WTC11 (cell line): Measurements from ENCODE around the gene TMEM204. TPM values are rescaled to one million over a fixed set of nuclear protein-coding genes. Genes with fewer than 3 reads are reported as not detected.

Source experiments
- ATAC-seq: fragments of 200-7000 bp; cut with Tn5 transposase; 2 replicates; pipeline ENCODE4 v1.10.0; 2021; ENCODE audit warnings: mild to moderate bottlenecking, moderate library complexity
- CTCF ChIA-PET: fragments of 300-600 bp; sonication (Branson Sonifier 250); formaldehyde crosslinking; loops from one replicate; lab custom pipeline; 2021; ENCODE audit warnings: antibody characterized with exemption; lab: Charles Lee
- POLR2A ChIA-PET: fragments of 350-600 bp; sonication (Branson Sonifier 250); formaldehyde crosslinking; loops from one replicate; lab custom pipeline; 2021; ENCODE audit warnings: antibody characterized with exemption; lab: Charles Lee
- DNase-seq: peaks from one replicate; pipeline ENCODE4 v3.0.0; 2021; ENCODE audit warnings: low spot score
- H3K27ac Mint-ChIP-seq: 2 replicates; pipeline ENCODE4 v1.8.0; 2021; ENCODE audit warnings: mixed read lengths
- H3K27me3 Mint-ChIP-seq: 2 replicates; pipeline ENCODE4 v1.8.0; 2021; ENCODE audit warnings: low read depth, mild to moderate bottlenecking, moderate library complexity, mixed read lengths
- H3K36me3 Mint-ChIP-seq: 2 replicates; pipeline ENCODE4 v1.8.0; 2021; ENCODE audit warnings: mixed read lengths
- H3K4me1 Mint-ChIP-seq: 2 replicates; pipeline ENCODE4 v1.8.0; 2022; ENCODE audit warnings: mixed read lengths
- H3K4me3 Mint-ChIP-seq: 2 replicates; pipeline ENCODE4 v1.8.0; 2021; ENCODE audit warnings: mild to moderate bottlenecking, moderate library complexity, mixed read lengths
- H3K9me3 Mint-ChIP-seq: 2 replicates; pipeline ENCODE4 v1.8.0; 2021; ENCODE audit warnings: mixed read lengths
- CREB1 ChIP-seq: sonication (generic); formaldehyde crosslinking; IDR thresholded peaks from 2 replicates; pipeline ENCODE4 v1.8.0; 2023; ENCODE audit warnings: mild to moderate bottlenecking, missing genetic modification reagents
- CREM ChIP-seq: sonication (generic); formaldehyde crosslinking; IDR thresholded peaks from 2 replicates; pipeline ENCODE4 v1.8.1; 2022; ENCODE audit warnings: mild to moderate bottlenecking, missing genetic modification reagents, moderate library complexity
- E2F1 ChIP-seq: sonication (generic); formaldehyde crosslinking; IDR thresholded peaks from 2 replicates; pipeline ENCODE4 v1.8.0; 2022; ENCODE audit warnings: mild to moderate bottlenecking, missing genetic modification reagents
- ELF4 ChIP-seq: sonication (generic); formaldehyde crosslinking; IDR thresholded peaks from 2 replicates; pipeline ENCODE4 v1.8.1; 2022; ENCODE audit warnings: low read depth, mild to moderate bottlenecking, moderate library complexity, missing genetic modification reagents
- ESRRA ChIP-seq: sonication (generic); formaldehyde crosslinking; IDR thresholded peaks from 2 replicates; pipeline ENCODE4 v1.8.1; 2022; ENCODE audit warnings: mild to moderate bottlenecking, missing genetic modification reagents, borderline replicate concordance
- ETV6 ChIP-seq: sonication (generic); formaldehyde crosslinking; IDR thresholded peaks from 2 replicates; pipeline ENCODE4 v1.8.1; 2022; ENCODE audit warnings: mild to moderate bottlenecking, missing genetic modification reagents
- HMGA2 ChIP-seq: fragments of 250-450 bp; sonication (Bioruptor Pico); IDR thresholded peaks from 2 replicates; pipeline ENCODE4 v1.4.0; 2021; ENCODE audit warnings: mild to moderate bottlenecking, moderate library complexity
- HMGXB4 ChIP-seq: sonication (generic); formaldehyde crosslinking; IDR thresholded peaks from 2 replicates; pipeline ENCODE4 v1.8.1; 2023; ENCODE audit warnings: mild to moderate bottlenecking, moderate library complexity, missing genetic modification reagents
- JAZF1 ChIP-seq: fragments of 250-450 bp; sonication (Bioruptor Pico); IDR thresholded peaks from 2 replicates; pipeline ENCODE4 v1.9.0; 2021; ENCODE audit warnings: moderate library complexity, mild to moderate bottlenecking, inconsistent platforms
- NR3C1 ChIP-seq: sonication (generic); formaldehyde crosslinking; conservative IDR thresholded peaks from 2 replicates; pipeline ENCODE4 v1.8.1; 2023; ENCODE audit warnings: low read depth, mild to moderate bottlenecking, missing genetic modification reagents
- OVOL2 ChIP-seq: fragments of 250-450 bp; sonication (Bioruptor Pico); IDR thresholded peaks from 2 replicates; pipeline ENCODE4 v1.9.0; 2021; ENCODE audit warnings: mild to moderate bottlenecking, borderline replicate concordance
- PRDM15 ChIP-seq: sonication (generic); formaldehyde crosslinking; IDR thresholded peaks from 2 replicates; pipeline ENCODE4 v1.8.0; 2022; ENCODE audit warnings: missing genetic modification reagents
- SMAD3 ChIP-seq: sonication (generic); formaldehyde crosslinking; IDR thresholded peaks from 2 replicates; pipeline ENCODE4 v1.8.0; 2022; ENCODE audit warnings: missing genetic modification reagents, mild to moderate bottlenecking, borderline replicate concordance
- TEAD4 ChIP-seq: sonication (generic); formaldehyde crosslinking; IDR thresholded peaks from 2 replicates; pipeline ENCODE4 v1.8.0; 2022; ENCODE audit warnings: mild to moderate bottlenecking, missing genetic modification reagents
- ZBTB43 ChIP-seq: sonication (generic); formaldehyde crosslinking; IDR thresholded peaks from 2 replicates; pipeline ENCODE4 v1.8.1; 2023; ENCODE audit warnings: mild to moderate bottlenecking, missing genetic modification reagents
- ZNF416 ChIP-seq: fragments of 250-450 bp; sonication (Bioruptor Pico); IDR thresholded peaks from 2 replicates; pipeline ENCODE4 v1.9.0; 2021; ENCODE audit warnings: mild to moderate bottlenecking, inconsistent platforms
- total RNA-seq: library from RNA; stranded (reverse); gene quantifications from 3 replicates; pipeline ENCODE4 v1.2.3, GENCODE V29; 2021
- TF ChIP-seq, protein P1 (sequence below): sonication (generic); formaldehyde crosslinking; IDR thresholded peaks from 2 replicates; pipeline ENCODE4 v1.8.1; 2022; ENCODE audit warnings: low read depth, missing genetic modification reagents, borderline replicate concordance
- TF ChIP-seq, protein P2 (sequence below): fragments of 200-600 bp; IDR thresholded peaks from 2 replicates; pipeline ENCODE4 v1.8.0; 2022; ENCODE audit warnings: antibody characterized with exemption
- TF ChIP-seq, protein P3 (sequence below): sonication (generic); formaldehyde crosslinking; IDR thresholded peaks from 2 replicates; pipeline ENCODE4 v1.8.1; 2023; ENCODE audit warnings: mild to moderate bottlenecking, missing genetic modification reagents, borderline replicate concordance

The TMEM204 gene
- total RNA-seq, 1 experiment from 2014 or later, result 0.35 TPM

DNA sequence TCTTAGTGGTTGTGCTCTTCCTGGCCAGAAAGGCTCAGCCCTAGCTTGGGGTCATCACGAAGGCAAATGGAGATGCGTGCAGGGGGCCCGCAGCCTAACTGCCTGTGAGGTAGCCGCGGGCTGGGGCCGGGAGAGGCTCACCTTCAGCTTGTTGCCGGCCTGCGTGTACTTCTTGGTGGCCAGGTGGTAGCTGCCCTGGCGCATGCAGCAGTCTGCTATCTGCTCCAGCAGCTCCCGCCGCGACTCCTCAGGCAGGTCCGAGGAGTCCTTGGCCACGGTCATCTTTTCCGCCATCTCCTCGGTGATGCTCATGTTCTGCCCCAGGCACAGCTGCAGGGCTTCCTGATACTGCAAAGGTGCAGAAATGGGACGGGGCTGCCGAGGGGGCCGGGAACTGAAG is 13.0 kb upstream of the TMEM204 start (continued):
- TF ChIP-seq PRDM15 (no peak), ZNF416 (no peak), TEAD4 (CRISPR knock-in tag) (no peak), SMAD3 (CRISPR knock-in tag) (no peak), HMGXB4 (CRISPR knock-in tag) (no peak), CREM (no peak), E2F1 (CRISPR knock-in tag) (no peak), ETV6 (CRISPR knock-in tag) (no peak)

DNA sequence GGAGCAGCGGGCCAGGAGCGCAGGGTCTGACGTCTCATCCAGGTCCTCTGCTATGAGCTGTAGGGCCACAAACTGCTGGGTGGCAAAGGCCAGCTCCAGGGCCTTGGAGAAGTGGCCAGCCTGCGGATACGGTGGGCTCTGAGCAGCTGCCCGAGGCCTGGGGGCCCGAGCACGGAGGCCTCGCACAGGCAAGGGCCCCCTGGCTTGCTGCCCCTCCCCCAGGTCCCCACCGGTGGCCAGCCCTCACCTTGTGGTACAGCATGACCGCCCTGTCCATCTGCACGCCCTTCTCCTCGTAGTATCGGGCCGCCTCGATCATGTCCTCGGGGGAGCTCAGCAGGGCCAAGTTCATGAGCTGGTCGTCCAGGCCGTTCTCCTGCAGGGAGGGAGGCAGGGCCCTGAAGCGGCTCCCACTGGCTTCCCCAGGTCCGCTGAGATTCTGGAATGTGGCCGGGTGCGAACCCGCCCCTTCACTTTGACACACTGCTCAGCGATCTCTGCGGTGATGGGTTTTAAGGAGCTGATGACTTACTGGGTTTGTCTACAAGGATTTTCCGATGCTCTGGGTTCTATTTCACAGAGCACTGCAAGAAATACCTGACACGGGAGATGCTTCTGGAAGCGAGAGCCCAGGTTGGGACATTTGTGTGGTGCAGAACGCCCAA is 9.8 kb upstream of the TMEM204 start:
- no peak for DNase-seq
- no peaks in the 10 kb centered on the region for H3K9me3 Mint-ChIP-seq
- H3K36me3 Mint-ChIP-seq, result no peaks in the 10 kb centered on the region
- ChIA-PET CTCF (interaction anchor here (0.7 to 2.0 kb wide), 2 partner anchors 15 to 160 kb away, joined by 3 to 6 read pairs; no protein-coding TSS in a partner anchor), POLR2A (no interaction called here)
- no peak for ATAC-seq
- H3K4me1 Mint-ChIP-seq, result no peaks in the 10 kb centered on the region
- no peaks in the 10 kb centered on the region for H3K27me3 Mint-ChIP-seq
- no peak overlapping the region for H3K27ac Mint-ChIP-seq
- TF ChIP-seq ESRRA (no peak), ELF4 (no peak), NR3C1 (no peak), HMGA2 (CRISPR knock-in tag) (no peak), OVOL2 (CRISPR knock-in tag) (no peak)
- no peak overlapping the region for H3K4me3 Mint-ChIP-seq

- ChIA-PET POLR2A (no interaction called here), CTCF (interaction anchor here (2.0 kb wide), 1 partner anchor 14 kb away, joined by 6 read pairs; no protein-coding TSS in a partner anchor)
- Mint-ChIP-seq H3K27ac (no peak overlapping the region), H3K9me3 (no peaks in the 10 kb centered on the region), H3K4me1 (no peaks in the 10 kb centered on the region), H3K36me3 (no peaks in the 10 kb centered on the region), H3K4me3 (no peak overlapping the region), H3K27me3 (no peaks in the 10 kb centered on the region)
- ATAC-seq, result no peak
- no peak for DNase-seq
- TF ChIP-seq, protein P1, sequence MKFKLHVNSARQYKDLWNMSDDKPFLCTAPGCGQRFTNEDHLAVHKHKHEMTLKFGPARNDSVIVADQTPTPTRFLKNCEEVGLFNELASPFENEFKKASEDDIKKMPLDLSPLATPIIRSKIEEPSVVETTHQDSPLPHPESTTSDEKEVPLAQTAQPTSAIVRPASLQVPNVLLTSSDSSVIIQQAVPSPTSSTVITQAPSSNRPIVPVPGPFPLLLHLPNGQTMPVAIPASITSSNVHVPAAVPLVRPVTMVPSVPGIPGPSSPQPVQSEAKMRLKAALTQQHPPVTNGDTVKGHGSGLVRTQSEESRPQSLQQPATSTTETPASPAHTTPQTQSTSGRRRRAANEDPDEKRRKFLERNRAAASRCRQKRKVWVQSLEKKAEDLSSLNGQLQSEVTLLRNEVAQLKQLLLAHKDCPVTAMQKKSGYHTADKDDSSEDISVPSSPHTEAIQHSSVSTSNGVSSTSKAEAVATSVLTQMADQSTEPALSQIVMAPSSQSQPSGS (CRISPR knock-in tag), result no peak
- TF ChIP-seq, protein P2, sequence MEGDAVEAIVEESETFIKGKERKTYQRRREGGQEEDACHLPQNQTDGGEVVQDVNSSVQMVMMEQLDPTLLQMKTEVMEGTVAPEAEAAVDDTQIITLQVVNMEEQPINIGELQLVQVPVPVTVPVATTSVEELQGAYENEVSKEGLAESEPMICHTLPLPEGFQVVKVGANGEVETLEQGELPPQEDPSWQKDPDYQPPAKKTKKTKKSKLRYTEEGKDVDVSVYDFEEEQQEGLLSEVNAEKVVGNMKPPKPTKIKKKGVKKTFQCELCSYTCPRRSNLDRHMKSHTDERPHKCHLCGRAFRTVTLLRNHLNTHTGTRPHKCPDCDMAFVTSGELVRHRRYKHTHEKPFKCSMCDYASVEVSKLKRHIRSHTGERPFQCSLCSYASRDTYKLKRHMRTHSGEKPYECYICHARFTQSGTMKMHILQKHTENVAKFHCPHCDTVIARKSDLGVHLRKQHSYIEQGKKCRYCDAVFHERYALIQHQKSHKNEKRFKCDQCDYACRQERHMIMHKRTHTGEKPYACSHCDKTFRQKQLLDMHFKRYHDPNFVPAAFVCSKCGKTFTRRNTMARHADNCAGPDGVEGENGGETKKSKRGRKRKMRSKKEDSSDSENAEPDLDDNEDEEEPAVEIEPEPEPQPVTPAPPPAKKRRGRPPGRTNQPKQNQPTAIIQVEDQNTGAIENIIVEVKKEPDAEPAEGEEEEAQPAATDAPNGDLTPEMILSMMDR, result no peak
- TF ChIP-seq, protein P3, sequence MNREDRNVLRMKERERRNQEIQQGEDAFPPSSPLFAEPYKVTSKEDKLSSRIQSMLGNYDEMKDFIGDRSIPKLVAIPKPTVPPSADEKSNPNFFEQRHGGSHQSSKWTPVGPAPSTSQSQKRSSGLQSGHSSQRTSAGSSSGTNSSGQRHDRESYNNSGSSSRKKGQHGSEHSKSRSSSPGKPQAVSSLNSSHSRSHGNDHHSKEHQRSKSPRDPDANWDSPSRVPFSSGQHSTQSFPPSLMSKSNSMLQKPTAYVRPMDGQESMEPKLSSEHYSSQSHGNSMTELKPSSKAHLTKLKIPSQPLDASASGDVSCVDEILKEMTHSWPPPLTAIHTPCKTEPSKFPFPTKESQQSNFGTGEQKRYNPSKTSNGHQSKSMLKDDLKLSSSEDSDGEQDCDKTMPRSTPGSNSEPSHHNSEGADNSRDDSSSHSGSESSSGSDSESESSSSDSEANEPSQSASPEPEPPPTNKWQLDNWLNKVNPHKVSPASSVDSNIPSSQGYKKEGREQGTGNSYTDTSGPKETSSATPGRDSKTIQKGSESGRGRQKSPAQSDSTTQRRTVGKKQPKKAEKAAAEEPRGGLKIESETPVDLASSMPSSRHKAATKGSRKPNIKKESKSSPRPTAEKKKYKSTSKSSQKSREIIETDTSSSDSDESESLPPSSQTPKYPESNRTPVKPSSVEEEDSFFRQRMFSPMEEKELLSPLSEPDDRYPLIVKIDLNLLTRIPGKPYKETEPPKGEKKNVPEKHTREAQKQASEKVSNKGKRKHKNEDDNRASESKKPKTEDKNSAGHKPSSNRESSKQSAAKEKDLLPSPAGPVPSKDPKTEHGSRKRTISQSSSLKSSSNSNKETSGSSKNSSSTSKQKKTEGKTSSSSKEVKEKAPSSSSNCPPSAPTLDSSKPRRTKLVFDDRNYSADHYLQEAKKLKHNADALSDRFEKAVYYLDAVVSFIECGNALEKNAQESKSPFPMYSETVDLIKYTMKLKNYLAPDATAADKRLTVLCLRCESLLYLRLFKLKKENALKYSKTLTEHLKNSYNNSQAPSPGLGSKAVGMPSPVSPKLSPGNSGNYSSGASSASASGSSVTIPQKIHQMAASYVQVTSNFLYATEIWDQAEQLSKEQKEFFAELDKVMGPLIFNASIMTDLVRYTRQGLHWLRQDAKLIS (CRISPR knock-in tag), result no peak
- TF ChIP-seq CREB1 (CRISPR knock-in tag) (no peak), JAZF1 (CRISPR knock-in tag) (no peak), ZBTB43 (CRISPR knock-in tag) (no peak)
Measured at GRCh38 chr16:1524366-1524765, 9.1 kb upstream of the TMEM204 start.
